GM21515 (cell line): ENCODE results near the gene CD164.
"Not testable (repeated sequence)": the region's sequence is repeated elsewhere in the genome, so short reads cannot be mapped to it uniquely, and the experiment has no call there.

Experiments
- ATAC-seq: cut with Tn5 transposase; IDR thresholded peaks from one replicate; pipeline ENCODE4 v1.9.1; 2021; ENCODE audit not compliant: unreplicated experiment

Gene CD164

GRCh38 chr6:109344226-109344625 lies 38.0 kb downstream of the CD164 start:
- ATAC-seq, result no peak

- ATAC-seq, result no peak
Observed at GRCh38 chr6:109343518-109343917, 38.7 kb downstream of the CD164 start.

GRCh38 chr6:109342911-109343310 lies 39.4 kb downstream of the CD164 start:
- ATAC-seq, result no peak

- no peak for ATAC-seq
Observed at GRCh38 chr6:109342506-109342905, 39.8 kb downstream of the CD164 start.

GRCh38 chr6:109340811-109341210 lies 41.5 kb downstream of the CD164 start:
- ATAC-seq, result no peak

GRCh38 chr6:109339906-109340678 lies 42.2 kb downstream of the CD164 start:
- ATAC-seq, result no peak

- no peak for ATAC-seq
Observed at GRCh38 chr6:109336221-109336961, 45.9 kb downstream of the CD164 start.

- not testable (repeated sequence) for ATAC-seq
Observed at GRCh38 chr6:109333870-109334269, 48.4 kb downstream of the CD164 start.

GRCh38 chr6:109332748-109333147 lies 49.5 kb downstream of the CD164 start:
- no peak for ATAC-seq

GRCh38 chr6:109331081-109331480 lies 51.2 kb downstream of the CD164 start:
- ATAC-seq, result no peak

- ATAC-seq, result no peak
Observed at GRCh38 chr6:109330263-109330662, 52.0 kb downstream of the CD164 start.

GRCh38 chr6:109328629-109329028 lies 53.6 kb downstream of the CD164 start:
- ATAC-seq, result no peak

- ATAC-seq, result no peak
Observed at GRCh38 chr6:109327959-109328358, 54.3 kb downstream of the CD164 start.

GRCh38 chr6:109327491-109327890 lies 54.8 kb downstream of the CD164 start:
- ATAC-seq, result no peak

GRCh38 chr6:109326351-109326750 lies 55.9 kb downstream of the CD164 start:
- ATAC-seq, result no peak

- ATAC-seq, result no peak
Observed at GRCh38 chr6:109325400-109325801, 56.9 kb downstream of the CD164 start.

GRCh38 chr6:109323241-109323640 lies 59.0 kb downstream of the CD164 start:
- ATAC-seq, result no peak

- ATAC-seq, result no peak
Observed at GRCh38 chr6:109322825-109323224, 59.4 kb downstream of the CD164 start.

GRCh38 chr6:109321752-109322151 lies 60.5 kb downstream of the CD164 start:
- ATAC-seq, result no peak

- ATAC-seq, result no peak
Observed at GRCh38 chr6:109320072-109320471, 62.2 kb downstream of the CD164 start.

GRCh38 chr6:109318328-109318876 lies 63.9 kb downstream of the CD164 start:
- ATAC-seq, result no peak

GRCh38 chr6:109316909-109317308 lies 65.4 kb downstream of the CD164 start:
- ATAC-seq, result no peak
